Left colon (tissue), 2 donors: ENCODE data around the gene HAUS6. TPM values are rescaled to one million over a fixed set of nuclear protein-coding genes. Genes with fewer than 3 reads are reported as not detected.
"Not testable (repeated sequence)": the region's sequence is repeated elsewhere in the genome, so short reads cannot be mapped to it uniquely, and the experiment has no call there.

ENCODE experiments used
- ATAC-seq: fragments of 200-7000 bp; cut with Tn5 transposase; one replicate; pipeline ENCODE4 v1.9.1; 2020; ENCODE audit warnings: mild to moderate bottlenecking, moderate library complexity
- DNase-seq, 2 donors: peaks; one replicate each; pipeline ENCODE4 v3.0.0-alpha.2; 2020
- intact Hi-C, 2 donors: fragments of 100-400 bp; cut with DNase I in 1 of 2; cut with micrococcal nuclease in 1 of 2; formaldehyde crosslinking; loops; one replicate each; pipeline versions ENCODE4 v1.11.2 to v1.14.0; 2022; cut with DNase I, micrococcal nuclease
- total RNA-seq, 2 donors: library from RNA; stranded (reverse); fragmentation: NEBNext Ultra II Directional; extraction: Animal tissue kit (Norgen Biotek cat#: 25700); gene quantifications; one replicate each; pipeline ENCODE4 v1.2.1, GENCODE V29; 2021
- donor health status: DM: no; HTN: no; CAD: no.
- donor health status: DM: yes; HTN: yes; CAD: no.

HAUS6 gene
- total RNA-seq, 2 donors from 2014 or later, result 5.3 to 6.0 TPM

DNA sequence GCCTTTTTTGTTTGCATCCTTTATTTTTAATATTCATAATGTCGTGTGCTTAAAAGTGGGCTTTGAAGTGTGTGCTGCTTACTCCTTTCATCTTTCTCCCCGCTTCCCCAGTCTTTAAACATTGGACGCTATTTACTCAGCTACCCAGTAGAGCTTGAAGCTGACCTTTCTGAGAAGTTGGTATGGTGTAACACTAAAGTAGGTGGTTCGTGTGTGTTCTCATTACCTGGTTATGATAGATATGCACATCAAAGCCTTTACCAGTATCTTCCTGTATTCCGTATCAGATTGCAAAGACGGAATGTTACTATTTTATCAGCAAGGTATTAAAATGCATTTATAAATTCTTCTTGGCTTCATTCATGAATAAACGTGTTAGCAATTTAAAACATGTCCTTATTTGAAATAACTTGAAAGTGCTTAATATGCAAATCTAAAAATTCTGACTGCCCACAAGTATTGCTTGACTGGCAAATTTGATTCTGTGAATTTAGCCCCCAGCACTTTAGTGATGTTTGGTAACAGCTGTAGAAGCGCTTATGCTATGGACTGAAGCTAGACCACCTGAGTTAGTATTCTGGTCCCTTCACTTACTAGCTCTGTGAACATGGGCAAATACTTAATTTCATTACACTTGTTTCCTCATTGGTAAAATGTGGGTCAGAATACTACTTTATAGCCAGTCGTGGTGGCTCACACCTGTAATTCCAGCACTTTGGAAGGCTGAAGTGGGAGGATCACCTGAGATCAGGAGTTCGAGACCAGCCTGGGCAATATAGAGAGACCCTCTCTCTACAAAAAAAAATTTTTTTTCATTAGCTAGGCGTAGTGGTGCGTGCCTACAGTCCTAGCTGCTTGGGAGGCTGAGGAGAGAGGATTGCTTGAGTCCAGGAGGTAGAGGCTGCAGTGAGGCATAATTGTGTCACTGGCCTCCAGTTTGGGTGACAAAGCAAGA, 51.8 kb downstream of the HAUS6 start:
- DNase-seq, result no peak
- no peak for ATAC-seq
- intact Hi-C loops, result no loop called here

- ATAC-seq (peak; percentile 4), DNase-seq (peak in 1 of 2 donors; percentile 31)
- intact Hi-C loops, result no loop called here
These were observed 52.6 kb downstream of the HAUS6 start for GRCh38 chr9:19049917-19050636.

DNA sequence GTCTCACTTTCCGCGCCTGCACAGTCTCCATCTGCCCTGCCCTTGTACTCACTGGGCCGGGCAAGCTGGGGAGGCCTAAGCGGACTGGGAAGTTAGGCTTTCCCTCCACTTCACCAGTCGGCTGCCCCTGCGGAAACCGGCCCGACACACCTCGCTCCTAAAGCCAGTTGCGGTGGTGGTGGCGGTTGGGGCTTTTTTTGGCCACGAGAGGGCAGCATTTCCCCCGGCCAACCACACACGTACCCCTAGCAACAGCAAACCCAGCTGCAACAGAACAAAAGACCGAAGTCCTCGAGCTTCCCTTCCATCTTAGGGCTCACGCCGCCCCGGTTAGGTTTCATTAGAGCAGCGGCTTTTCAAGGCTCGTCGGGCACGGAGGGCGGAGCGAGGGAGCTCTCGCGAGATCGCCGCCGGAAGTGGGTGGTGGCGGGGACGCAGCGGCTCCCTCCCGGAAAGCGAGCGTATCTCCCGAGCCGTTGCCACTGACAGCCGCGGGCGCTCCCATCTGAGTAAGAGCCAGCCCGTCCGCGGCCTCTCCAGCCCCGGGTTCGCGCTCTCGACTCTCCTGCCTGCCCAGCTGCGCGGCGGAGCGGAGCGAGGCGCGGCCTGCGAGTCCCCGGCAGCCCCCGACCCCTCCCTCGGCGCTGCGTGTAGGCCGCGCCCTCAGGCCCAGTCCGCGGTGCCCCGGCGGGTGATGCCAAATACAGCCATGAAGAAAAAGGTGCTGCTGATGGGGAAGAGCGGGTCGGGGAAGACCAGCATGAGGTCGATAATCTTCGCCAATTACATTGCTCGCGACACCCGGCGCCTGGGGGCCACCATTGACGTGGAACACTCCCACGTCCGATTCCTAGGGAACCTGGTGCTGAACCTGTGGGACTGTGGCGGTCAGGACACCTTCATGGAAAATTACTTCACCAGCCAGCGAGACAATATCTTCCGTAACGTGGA, 53.5 kb downstream of the HAUS6 start, which contains the start of gene RRAGA:
TSS of gene RRAGA (plus strand) at position 462 of the 951 bp plus-strand sequence. CDS start at position 695, 233 bp downstream.
- ATAC-seq, result peak; percentile 91
- DNase-seq, result peak; percentile 93 to 96
- intact Hi-C loops, result no loop called here

GRCh38 chr9:19036611-19037010, 66.1 kb downstream of the HAUS6 start:
- ATAC-seq (no peak), DNase-seq (no peak)
- intact Hi-C loops, result no loop called here

DNA sequence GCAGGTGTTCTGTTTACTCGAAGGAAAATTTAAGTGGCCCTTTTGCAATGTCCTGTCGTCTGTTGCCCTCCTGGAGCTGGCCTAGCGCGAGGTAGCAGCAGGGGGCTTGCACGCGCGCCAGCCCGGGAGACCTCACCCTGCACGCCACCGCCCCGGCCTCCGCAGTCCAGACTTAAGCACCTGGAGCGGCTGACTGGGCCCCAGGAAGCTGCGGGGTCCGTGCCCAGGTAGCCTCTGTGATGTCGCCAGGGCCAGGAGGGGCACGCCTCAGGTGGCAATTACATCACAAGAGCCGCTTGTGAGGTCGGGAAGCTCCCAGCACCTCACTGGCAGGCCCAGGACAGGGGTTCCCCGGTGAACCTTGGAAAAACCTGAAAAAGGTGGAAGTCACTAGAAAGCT, 69.7 kb downstream of the HAUS6 start, which contains the start of gene SAXO1:
TSS of gene SAXO1 (minus strand) at position 195 of the 400 bp plus-strand sequence. CDS start 301 bp downstream, outside the sequence.
- no peak for ATAC-seq

DNA sequence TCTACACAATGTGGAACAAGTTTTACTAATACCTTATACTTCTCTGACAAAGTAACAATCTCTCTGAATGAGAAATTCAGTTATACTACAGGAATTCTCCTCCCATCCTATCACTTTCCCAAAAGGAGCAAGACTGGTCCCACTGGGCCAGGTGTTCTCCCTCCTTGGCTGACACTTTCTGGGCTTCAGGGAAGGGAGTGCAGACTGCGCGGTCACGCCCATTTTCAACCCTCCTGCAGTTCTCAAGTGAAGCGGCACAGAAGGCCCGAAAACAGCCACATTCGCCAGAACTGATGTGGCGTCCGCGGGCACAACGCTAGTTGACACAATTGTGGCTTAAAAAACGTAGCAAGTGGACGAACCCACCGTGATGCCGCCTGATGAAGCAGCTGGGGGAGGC, 70.3 kb downstream of the HAUS6 start:
- DNase-seq (no peak), ATAC-seq (no peak)
- intact Hi-C loops, result no loop called here

More for the DNA sequence above, 69.7 kb downstream of the HAUS6 start, which contains the start of gene SAXO1:
- no peak for DNase-seq
- intact Hi-C loops, result no loop called here

DNA sequence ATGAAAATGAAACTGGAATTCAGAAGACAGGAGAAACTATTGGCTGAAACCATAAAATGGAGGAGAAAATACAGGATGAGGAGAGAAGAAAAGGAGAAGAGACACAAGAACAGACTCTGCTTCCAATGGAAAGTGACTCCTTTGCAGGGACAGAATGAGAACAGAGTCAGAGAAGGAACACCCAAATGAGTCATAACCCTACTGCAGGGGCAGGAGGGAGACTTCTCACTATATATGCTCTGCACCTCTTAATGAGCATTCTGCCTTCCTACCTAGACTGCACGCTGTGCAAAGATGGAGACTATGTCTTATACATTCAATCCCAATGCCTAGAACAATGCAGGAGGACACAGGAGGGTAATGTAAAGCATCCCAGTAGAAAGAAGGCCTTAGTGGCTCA, 71.8 kb downstream of the HAUS6 start:
- DNase-seq, result no peak
- no peak for ATAC-seq
- intact Hi-C loops, result no loop called here

- DNase-seq (peak in 1 of 2 donors; percentile 19), ATAC-seq (peak; percentile 78)
- intact Hi-C loops, result loop anchor here (5.0 to 10.0 kb wide), 2 partner anchors 772 to 774 kb away; no protein-coding TSS in a partner anchor
These were observed 73.8 kb downstream of the HAUS6 start for GRCh38 chr9:19028835-19029451.

- intact Hi-C loops, result loop anchor here (5.0 to 10.0 kb wide), 2 partner anchors 771 to 773 kb away; no protein-coding TSS in a partner anchor
- ATAC-seq (no peak), DNase-seq (no peak)
These were observed 74.9 kb downstream of the HAUS6 start for GRCh38 chr9:19027825-19028224.

GRCh38 chr9:19026375-19026774, 76.3 kb downstream of the HAUS6 start:
- intact Hi-C loops, result loop anchor here (5.0 to 10.0 kb wide), 2 partner anchors 769 to 772 kb away; no protein-coding TSS in a partner anchor
- DNase-seq, result no peak
- ATAC-seq, result no peak

- ATAC-seq (no peak), DNase-seq (no peak)
- intact Hi-C loops, result loop anchor here in 1 of 2 donors (10.0 kb wide), 1 partner anchor 768 kb away; no protein-coding TSS in a partner anchor
These were observed 79.6 kb downstream of the HAUS6 start for GRCh38 chr9:19023078-19023477.

DNA sequence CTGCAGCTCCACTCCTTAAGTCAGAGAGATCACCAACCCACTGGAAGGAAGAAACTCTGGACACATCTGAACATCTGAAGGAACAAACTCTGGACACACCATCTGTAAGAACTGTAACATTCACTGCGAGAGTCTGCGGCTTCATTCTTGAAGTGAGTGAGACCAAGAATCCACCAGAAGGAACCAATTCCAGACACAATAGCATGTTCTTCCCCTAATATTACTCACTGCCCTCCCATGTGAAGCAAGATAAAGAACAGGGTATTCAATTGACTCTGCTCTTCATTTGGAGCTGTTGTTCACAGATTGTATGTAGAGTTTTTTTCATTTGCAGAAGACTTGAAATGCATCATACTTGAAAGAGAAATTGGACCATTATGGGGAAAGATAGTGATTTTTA, 80.5 kb downstream of the HAUS6 start:
- ATAC-seq (no peak), DNase-seq (no peak)
- intact Hi-C loops, result loop anchor here in 1 of 2 donors (10.0 kb wide), 1 partner anchor 767 kb away; no protein-coding TSS in a partner anchor

GRCh38 chr9:19021649-19022048, 81.1 kb downstream of the HAUS6 start:
- not testable (repeated sequence) for ATAC-seq, DNase-seq
- intact Hi-C loops, result loop anchor here in 1 of 2 donors (10.0 kb wide), 1 partner anchor 767 kb away; no protein-coding TSS in a partner anchor

GRCh38 chr9:19020886-19021455, 81.7 kb downstream of the HAUS6 start:
- intact Hi-C loops, result loop anchor here in 1 of 2 donors (10.0 kb wide), 1 partner anchor 766 kb away; no protein-coding TSS in a partner anchor
- ATAC-seq (no peak), DNase-seq (no peak)

DNA sequence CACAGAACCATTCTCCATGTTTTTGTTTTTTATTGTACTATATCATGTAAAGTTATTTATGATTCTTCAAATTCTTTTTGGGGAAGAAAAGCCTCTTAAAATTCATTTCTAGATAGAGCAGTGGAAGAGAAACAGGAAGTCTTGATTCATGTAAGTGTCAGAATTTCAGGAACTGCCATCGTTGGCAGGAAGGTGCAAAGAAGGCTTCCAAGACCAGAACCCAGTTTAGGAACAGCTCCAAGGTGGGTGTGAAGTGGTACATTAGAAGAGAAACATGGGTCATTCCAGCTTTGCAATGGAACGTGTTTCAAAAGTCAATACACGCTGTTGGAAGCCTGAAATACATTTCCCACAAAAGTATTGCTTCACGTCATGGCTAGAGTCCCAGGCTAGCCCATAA, 84.5 kb downstream of the HAUS6 start:
- DNase-seq (no peak), ATAC-seq (no peak)
- intact Hi-C loops, result no loop called here

- DNase-seq, result no peak
- ATAC-seq, result no peak
- intact Hi-C loops, result no loop called here
These were observed 93.2 kb downstream of the HAUS6 start for GRCh38 chr9:19009391-19009965.
